GM12891 (cell line): Measurements from ENCODE around the gene ARID1B.
A peak's percentile ranks its signal among the peaks of the same experiment; 100 is the strongest.

Source experiments
- DNase-seq: peaks from one replicate; pipeline ENCODE4 v3.0.0; 2011; ENCODE audit warnings: low spot score; ENCODE audit not compliant: insufficient read length
- FAIRE-seq: peaks from 2 replicates; lab custom pipeline; 2011; peaks lifted over from hg19 to GRCh38; lab: Jason Lieb, UNC
- PAX5 ChIP-seq: IDR thresholded peaks from 2 replicates; pipeline ENCODE4 v1.6.1; 2011; ENCODE audit warnings: low read length, moderate library complexity, mild to moderate bottlenecking; ENCODE audit not compliant: insufficient read depth, severe bottlenecking
- POLR2A ChIP-seq: IDR thresholded peaks from 2 replicates; pipeline ENCODE4 v1.6.1; 2011; ENCODE audit warnings: low read depth, low read length, control low read depth
- POLR2AphosphoS5 ChIP-seq: IDR thresholded peaks from 2 replicates; pipeline ENCODE4 v1.6.1; 2011; ENCODE audit warnings: low read depth, low read length, control low read depth
- POU2F2 ChIP-seq: IDR thresholded peaks from 2 replicates; pipeline ENCODE4 v1.6.1; 2011; ENCODE audit warnings: low read depth, mild to moderate bottlenecking, control low read depth, low read length, moderate library complexity
- SPI1 ChIP-seq: IDR thresholded peaks from 2 replicates; pipeline ENCODE4 v1.6.1; 2011; ENCODE audit warnings: low read depth, low read length, control low read depth
- TAF1 ChIP-seq: IDR thresholded peaks from 2 replicates; pipeline ENCODE4 v1.6.1; 2011; ENCODE audit warnings: low read depth, low read length, control low read depth

Gene ARID1B

GRCh38 chr6:157128235-157128775, 351.1 kb downstream of the ARID1B start:
- FAIRE-seq: no peak
- TF ChIP-seq SPI1: peak; percentile 22; the same call in 1 of the 2 replicates
- no peak for TF ChIP-seq TAF1
- no peak for DNase-seq

GRCh38 chr6:157131250-157131649, 354.1 kb downstream of the ARID1B start:
- DNase-seq (no peak), FAIRE-seq (no peak)
- no peak for TF ChIP-seq PAX5
- no peak for TF ChIP-seq SPI1
- TF ChIP-seq POU2F2: no peak
- TF ChIP-seq POLR2A: no peak
- TF ChIP-seq TAF1: no peak
- no peak for TF ChIP-seq POLR2AphosphoS5

GRCh38 chr6:157133856-157134255, 356.7 kb downstream of the ARID1B start:
- no peak for TF ChIP-seq POLR2AphosphoS5
- TF ChIP-seq SPI1: no peak
- TF ChIP-seq TAF1: no peak
- TF ChIP-seq POLR2A: no peak
- no peak for TF ChIP-seq PAX5
- TF ChIP-seq POU2F2: no peak
- no peak for DNase-seq
- FAIRE-seq: no peak

- TF ChIP-seq POU2F2: no peak
- TF ChIP-seq POLR2A: no peak
- TF ChIP-seq SPI1: no peak
- no peak for TF ChIP-seq PAX5
- TF ChIP-seq TAF1: no peak
- no peak for TF ChIP-seq POLR2AphosphoS5
- peak; percentile 59 for FAIRE-seq
- no peak for DNase-seq
Measured at GRCh38 chr6:157134402-157135047, 357.3 kb downstream of the ARID1B start.

DNA sequence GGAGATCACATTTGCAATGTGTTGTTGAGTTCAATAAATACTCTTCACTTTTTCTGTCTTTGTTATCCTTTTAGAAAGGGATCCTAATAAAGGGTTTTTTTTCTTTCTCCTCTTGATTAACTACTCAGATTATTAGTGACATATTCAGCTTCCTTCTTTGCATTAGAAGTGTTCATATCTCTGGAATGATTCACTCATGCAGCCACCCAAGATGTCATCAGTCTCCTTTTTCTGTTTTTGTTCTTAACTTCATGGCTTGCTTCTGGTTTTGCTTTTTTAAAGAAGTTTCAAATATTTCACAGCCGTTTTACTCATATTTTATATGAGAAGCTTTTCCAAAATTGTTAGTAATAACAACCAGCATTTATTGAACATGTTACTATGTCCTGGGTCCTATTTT, 358.5 kb downstream of the ARID1B start:
- DNase-seq: no peak
- no peak for TF ChIP-seq SPI1
- no peak for TF ChIP-seq POU2F2
- no peak for TF ChIP-seq PAX5
- no peak for TF ChIP-seq POLR2AphosphoS5
- no peak for TF ChIP-seq POLR2A
- no peak for TF ChIP-seq TAF1
- FAIRE-seq: no peak

GRCh38 chr6:157137501-157137900, 360.3 kb downstream of the ARID1B start:
- TF ChIP-seq POLR2AphosphoS5: no peak
- no peak for TF ChIP-seq PAX5
- TF ChIP-seq POLR2A: no peak
- TF ChIP-seq SPI1: no peak
- TF ChIP-seq TAF1: no peak
- no peak for TF ChIP-seq POU2F2
- FAIRE-seq: no peak

GRCh38 chr6:157139054-157139708, 362.0 kb downstream of the ARID1B start:
- FAIRE-seq (no peak), DNase-seq (no peak)
- TF ChIP-seq POU2F2 (no peak), TAF1 (no peak)

More at GRCh38 chr6:157137501-157137900, 360.3 kb downstream of the ARID1B start:
- DNase-seq: no peak

DNA sequence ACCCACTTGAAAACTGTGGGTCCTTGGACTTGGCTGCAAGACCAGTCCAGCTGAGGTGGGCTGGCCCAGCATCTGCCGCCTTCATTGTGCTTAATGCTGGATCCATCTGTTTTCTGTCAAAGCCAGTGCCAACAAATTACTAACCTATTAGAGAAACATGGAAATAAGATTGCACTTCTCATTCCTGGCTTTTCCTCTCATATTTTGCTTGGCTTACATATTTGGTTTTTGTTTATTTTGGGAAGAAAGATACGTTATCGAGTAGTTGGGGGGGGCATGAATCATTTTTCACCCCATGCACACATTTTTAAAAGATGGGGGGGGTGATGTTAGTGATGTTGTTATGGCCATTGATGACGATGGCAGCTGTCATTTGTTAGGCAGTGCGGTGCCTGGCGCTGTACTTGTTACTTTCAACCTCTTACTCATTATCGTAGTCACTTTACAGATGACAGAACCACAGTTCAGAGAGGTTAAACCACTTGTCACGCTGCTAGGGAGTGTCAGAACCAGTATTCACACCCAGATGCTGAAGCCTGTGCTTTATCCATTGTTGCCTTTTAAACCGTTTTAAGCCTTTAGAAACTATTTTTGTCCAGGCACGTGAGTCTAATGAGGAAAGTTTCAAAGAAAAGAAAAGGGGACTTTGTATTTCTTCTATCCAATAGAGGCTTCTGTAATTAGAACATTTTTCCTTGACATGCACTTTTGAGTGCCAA, 366.2 kb downstream of the ARID1B start:
- FAIRE-seq (no peak), DNase-seq (no peak)
- TF ChIP-seq POLR2A: no peak
- TF ChIP-seq SPI1: no peak
- TF ChIP-seq POU2F2: no peak
- no peak for TF ChIP-seq TAF1
- TF ChIP-seq PAX5: no peak
- no peak for TF ChIP-seq POLR2AphosphoS5

DNA sequence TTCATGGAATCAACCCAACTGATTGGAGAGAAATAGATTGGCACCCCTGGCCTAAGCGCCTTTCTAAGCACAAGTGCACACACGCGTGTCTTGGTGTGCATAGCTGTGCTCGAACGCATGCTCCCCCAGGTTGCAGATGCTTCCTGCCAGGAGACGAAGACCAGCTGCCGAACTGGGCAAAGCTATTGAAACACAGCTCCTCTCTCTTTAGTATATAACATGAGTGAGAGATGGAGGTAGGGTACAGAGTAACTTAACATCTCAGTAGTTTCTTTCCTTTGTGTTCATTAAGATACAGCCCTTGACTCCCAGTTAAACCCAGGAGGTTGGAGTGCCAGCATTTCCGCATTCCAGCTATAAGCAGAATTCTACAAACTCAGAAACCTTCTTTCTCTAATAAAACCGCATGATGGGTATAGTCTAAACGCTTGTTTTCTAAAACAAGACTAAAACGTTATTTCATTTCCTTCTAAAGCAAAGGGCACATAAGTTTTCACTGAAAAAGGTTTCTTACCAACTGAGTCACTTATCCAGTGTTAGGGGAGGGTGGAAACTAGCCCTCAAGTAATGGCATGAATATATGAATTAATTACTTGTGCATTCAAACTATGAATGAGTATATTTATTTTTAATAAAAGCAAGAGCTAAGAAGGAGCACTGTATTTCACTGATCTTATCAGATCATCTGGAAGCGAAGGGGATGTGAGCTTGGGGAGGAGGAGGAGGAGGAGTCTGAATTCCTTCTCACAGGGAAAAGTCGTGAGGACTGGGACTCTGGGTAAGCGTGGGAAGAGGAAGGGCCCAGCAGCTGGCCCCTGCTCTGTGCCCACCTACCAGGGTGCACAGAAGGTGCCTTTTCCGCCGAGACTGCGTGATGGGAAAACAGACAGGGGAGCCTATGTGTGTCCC, 367.0 kb downstream of the ARID1B start:
- FAIRE-seq (no peak), DNase-seq (no peak)
- no peak for TF ChIP-seq PAX5
- TF ChIP-seq TAF1: no peak
- TF ChIP-seq POLR2AphosphoS5: no peak
- TF ChIP-seq SPI1: no peak
- no peak for TF ChIP-seq POLR2A
- no peak for TF ChIP-seq POU2F2
